Bronchial epithelial cell (primary cell): Measurements from ENCODE around the gene YWHAE. TPM values are rescaled to one million over a fixed set of nuclear protein-coding genes. Genes with fewer than 3 reads are reported as not detected.

Experiments
- DNase-seq: peaks from one replicate; pipeline ENCODE4 v3.0.0-alpha.2; 2010; ENCODE audit warnings: low read depth
- FAIRE-seq: peaks from 2 replicates; lab custom pipeline; 2011; peaks lifted over from hg19 to GRCh38; lab: Jason Lieb, UNC
- H3K27me3 ChIP-seq: 2 replicates; pipeline ENCODE4 v1.5.1; 2011; ENCODE audit warnings: low read length; ENCODE audit not compliant: control insufficient read depth, insufficient read depth
- H3K36me3 ChIP-seq: 2 replicates; pipeline ENCODE4 v1.5.1; 2011; ENCODE audit warnings: low read length; ENCODE audit not compliant: control insufficient read depth, insufficient read depth
- H3K4me3 ChIP-seq: 2 replicates; pipeline ENCODE4 v1.5.1; 2011; ENCODE audit warnings: mild to moderate bottlenecking, low read depth, low read length, control low read depth
- total RNA-seq: library from RNA; depleted of rRNA; stranded (reverse); fragments of >200 nt; gene quantifications from 2 replicates; pipeline ENCODE4 v1.2.1, GENCODE V29; 2014
- TF ChIP-seq, protein P1 (sequence below): IDR thresholded peaks from 2 replicates; pipeline ENCODE4 v1.5.1; 2011; ENCODE audit warnings: mild to moderate bottlenecking, moderate library complexity, low read length, control low read depth, inconsistent platforms; ENCODE audit not compliant: insufficient read depth, severe bottlenecking

The YWHAE gene
- total RNA-seq, 1 donor from 2014 or later = 307 TPM

DNA sequence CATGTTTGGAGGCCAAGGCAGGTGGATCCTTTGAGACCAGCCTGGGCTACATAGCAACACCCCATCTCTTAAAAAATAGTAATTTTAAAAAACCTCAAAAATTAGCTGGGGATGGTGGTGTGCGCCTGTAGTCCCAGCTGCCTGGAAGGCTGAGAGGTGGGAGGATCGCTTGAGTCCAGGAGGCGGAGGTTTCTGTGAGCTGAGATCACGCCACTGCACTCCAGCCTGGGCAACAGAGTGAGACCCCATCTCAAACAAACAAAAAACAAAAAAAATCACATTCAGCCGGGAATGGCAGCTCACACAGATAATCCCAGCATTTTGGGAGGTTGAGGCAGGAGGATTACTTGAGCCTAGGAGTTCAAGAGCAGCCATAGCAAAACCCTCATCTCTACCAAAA, 16.4 kb upstream of the YWHAE start:
- no peak for DNase-seq
- Histone ChIP-seq H3K36me3 (peaks cover 1% of the 10 kb centered on the region), H3K27me3 (no peaks in the 10 kb centered on the region), H3K4me3 (no peak overlapping the region)
- TF ChIP-seq, protein P1, sequence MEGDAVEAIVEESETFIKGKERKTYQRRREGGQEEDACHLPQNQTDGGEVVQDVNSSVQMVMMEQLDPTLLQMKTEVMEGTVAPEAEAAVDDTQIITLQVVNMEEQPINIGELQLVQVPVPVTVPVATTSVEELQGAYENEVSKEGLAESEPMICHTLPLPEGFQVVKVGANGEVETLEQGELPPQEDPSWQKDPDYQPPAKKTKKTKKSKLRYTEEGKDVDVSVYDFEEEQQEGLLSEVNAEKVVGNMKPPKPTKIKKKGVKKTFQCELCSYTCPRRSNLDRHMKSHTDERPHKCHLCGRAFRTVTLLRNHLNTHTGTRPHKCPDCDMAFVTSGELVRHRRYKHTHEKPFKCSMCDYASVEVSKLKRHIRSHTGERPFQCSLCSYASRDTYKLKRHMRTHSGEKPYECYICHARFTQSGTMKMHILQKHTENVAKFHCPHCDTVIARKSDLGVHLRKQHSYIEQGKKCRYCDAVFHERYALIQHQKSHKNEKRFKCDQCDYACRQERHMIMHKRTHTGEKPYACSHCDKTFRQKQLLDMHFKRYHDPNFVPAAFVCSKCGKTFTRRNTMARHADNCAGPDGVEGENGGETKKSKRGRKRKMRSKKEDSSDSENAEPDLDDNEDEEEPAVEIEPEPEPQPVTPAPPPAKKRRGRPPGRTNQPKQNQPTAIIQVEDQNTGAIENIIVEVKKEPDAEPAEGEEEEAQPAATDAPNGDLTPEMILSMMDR = no peak
- FAIRE-seq = no peak

GRCh38 chr17:1414634-1415033, 14.6 kb upstream of the YWHAE start:
- no peak overlapping the region for H3K4me3 ChIP-seq
- H3K36me3 ChIP-seq = no peaks in the 10 kb centered on the region
- TF ChIP-seq, protein P1 = no peak
- FAIRE-seq (no peak), DNase-seq (no peak)
- H3K27me3 ChIP-seq = no peaks in the 10 kb centered on the region

DNA sequence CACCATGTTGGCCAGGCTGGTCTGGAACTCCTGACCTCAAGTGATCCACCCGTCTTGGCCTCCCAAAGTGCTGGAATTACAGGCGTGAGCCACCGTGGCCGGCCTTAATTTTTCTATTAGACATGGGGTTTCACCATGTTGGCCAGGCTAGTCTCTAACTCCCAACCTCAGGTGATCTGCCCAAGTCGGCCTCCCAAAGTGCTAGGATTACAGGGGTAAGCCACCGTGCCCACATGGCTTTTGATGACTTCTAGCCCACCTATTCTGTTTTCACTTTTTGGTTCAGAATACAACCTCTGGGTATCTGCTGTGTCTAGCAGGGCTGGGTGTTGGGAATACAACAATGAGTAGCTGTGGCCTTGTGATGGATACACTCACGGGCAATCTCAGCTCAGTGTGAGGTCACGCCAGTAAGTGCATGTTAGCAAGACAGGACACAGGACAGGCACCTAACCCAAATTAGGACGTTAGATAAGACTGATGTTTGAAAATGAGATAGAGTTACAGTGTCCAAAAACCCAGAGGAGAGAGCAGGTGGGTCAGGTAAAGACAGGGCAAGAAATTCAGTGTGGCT, 14.1 kb upstream of the YWHAE start:
- TF ChIP-seq, protein P1 = no peak

DNA sequence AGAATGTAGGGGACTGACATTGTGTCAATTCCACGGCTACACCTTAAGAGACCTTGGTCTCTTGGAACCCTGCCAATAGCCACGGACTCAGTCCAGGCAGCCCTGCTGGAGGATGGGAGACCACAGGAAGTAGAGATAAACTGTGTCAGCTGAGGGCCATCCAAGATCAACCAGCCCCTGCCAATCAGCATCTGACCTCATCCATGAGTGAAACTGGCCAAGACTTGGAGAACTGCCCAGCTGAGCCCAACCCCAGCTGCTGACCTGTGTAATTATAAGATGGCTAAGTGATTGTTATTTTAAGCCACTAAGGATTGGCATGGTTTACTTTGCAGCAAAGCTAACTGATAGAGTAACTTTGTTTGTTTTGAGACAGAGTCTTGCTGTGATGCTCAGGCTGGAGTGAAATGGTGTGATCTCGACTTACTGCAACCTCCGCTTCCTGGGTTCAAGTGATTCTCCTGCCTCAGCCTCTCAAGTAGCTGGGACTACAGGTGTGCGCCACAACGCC, 13.3 kb upstream of the YWHAE start:
- FAIRE-seq (no peak), DNase-seq (peak; percentile 60)
- no peaks in the 10 kb centered on the region for H3K27me3 ChIP-seq
- H3K36me3 ChIP-seq = no peaks in the 10 kb centered on the region
- no peak overlapping the region for H3K4me3 ChIP-seq
- TF ChIP-seq, protein P1 = no peak

More for the DNA sequence above, 14.1 kb upstream of the YWHAE start:
- Histone ChIP-seq H3K27me3 (no peaks in the 10 kb centered on the region), H3K4me3 (no peak overlapping the region), H3K36me3 (no peaks in the 10 kb centered on the region)
- no peak for FAIRE-seq
- no peak for DNase-seq

GRCh38 chr17:1412185-1413110, 12.4 kb upstream of the YWHAE start:
- H3K4me3 ChIP-seq = no peak overlapping the region
- DNase-seq (no peak), FAIRE-seq (no peak)
- H3K36me3 ChIP-seq = no peaks in the 10 kb centered on the region
- TF ChIP-seq, protein P1 = no peak
- H3K27me3 ChIP-seq = no peaks in the 10 kb centered on the region
